HepG2 (cell line): ENCODE results near the gene B4GALT7. TPM values are rescaled to one million over a fixed set of nuclear protein-coding genes. Genes with fewer than 3 reads are reported as not detected.

ENCODE experiments used
- ARNTL ChIP-seq: sonication (generic); formaldehyde crosslinking; IDR thresholded peaks from 2 replicates; pipeline ENCODE4 v1.4.0; 2020; ENCODE audit warnings: mild to moderate bottlenecking, missing genetic modification reagents
- DMAP1 ChIP-seq: IDR thresholded peaks from 2 replicates; pipeline ENCODE4 v1.6.1; 2016
- HNF1A ChIP-seq, 2 experiments: sonication (generic) in 1 of 2; formaldehyde crosslinking in 1 of 2; IDR thresholded peaks; 2 replicates each; pipeline versions ENCODE4 v1.4.0 to v1.6.1; 2016 to 2020; ENCODE audit warnings: borderline replicate concordance in 1 of 2, low read depth in 1 of 2, mild to moderate bottlenecking in 1 of 2, missing genetic modification reagents in 1 of 2
- MED13 ChIP-seq: sonication (generic); formaldehyde crosslinking; IDR thresholded peaks from 2 replicates; pipeline ENCODE4 v1.5.0; 2020; ENCODE audit warnings: missing genetic modification reagents
- MED8 ChIP-seq: sonication (generic); formaldehyde crosslinking; IDR thresholded peaks from 2 replicates; pipeline ENCODE4 v1.8.1; 2023; ENCODE audit warnings: mild to moderate bottlenecking, missing genetic modification reagents; ENCODE audit not compliant: insufficient replicate concordance
- NFYC ChIP-seq: IDR thresholded peaks from 2 replicates; pipeline ENCODE4 v1.6.1; 2016; ENCODE audit warnings: missing genetic modification reagents, missing compliant biosample characterization
- NRL ChIP-seq: sonication (generic); formaldehyde crosslinking; IDR thresholded peaks from 2 replicates; pipeline ENCODE4 v1.5.0; 2020; ENCODE audit warnings: missing genetic modification reagents, mild to moderate bottlenecking, moderate library complexity, borderline replicate concordance
- PCBP2 ChIP-seq: fragments of 200-400 bp; formaldehyde crosslinking; optimal IDR thresholded peaks from 2 replicates; pipeline ENCODE3; 2018; ENCODE audit warnings: low read length, low read depth; ENCODE audit not compliant: poor library complexity, severe bottlenecking
- RFXANK ChIP-seq: IDR thresholded peaks from 2 replicates; pipeline ENCODE4 v1.6.1; 2016
- SNAPC5 ChIP-seq: sonication (generic); formaldehyde crosslinking; IDR thresholded peaks from 2 replicates; pipeline ENCODE4 v1.8.1; 2023; ENCODE audit warnings: mild to moderate bottlenecking, missing genetic modification reagents, borderline replicate concordance
- SP2 ChIP-seq: sonication (generic); formaldehyde crosslinking; IDR thresholded peaks from 2 replicates; pipeline ENCODE4 v1.5.1; 2020; ENCODE audit warnings: mild to moderate bottlenecking, missing genetic modification reagents
- THAP7 ChIP-seq: sonication (generic); formaldehyde crosslinking; IDR thresholded peaks from 2 replicates; pipeline ENCODE4 v1.8.1; 2023; ENCODE audit warnings: mild to moderate bottlenecking, missing genetic modification reagents
- ZFX ChIP-seq: sonication (generic); formaldehyde crosslinking; IDR thresholded peaks from 2 replicates; pipeline ENCODE4 v1.4.0; 2020; ENCODE audit warnings: mild to moderate bottlenecking, low read depth, missing genetic modification reagents, moderate library complexity
- ZKSCAN5 ChIP-seq: sonication (generic); formaldehyde crosslinking; IDR thresholded peaks from 2 replicates; pipeline ENCODE4 v1.5.1; 2020; ENCODE audit warnings: mild to moderate bottlenecking, missing genetic modification reagents
- ZNF20 ChIP-seq: sonication (generic); formaldehyde crosslinking; IDR thresholded peaks from 2 replicates; pipeline ENCODE4 v1.4.0; 2020; ENCODE audit warnings: mild to moderate bottlenecking, moderate library complexity, missing genetic modification reagents
- ZNF282 ChIP-seq: fragments of 450-650 bp; IDR thresholded peaks from 2 replicates; pipeline ENCODE4 v1.6.1; 2018; ENCODE audit not compliant: partially characterized antibody
- ZNF30 ChIP-seq: sonication (generic); formaldehyde crosslinking; IDR thresholded peaks from 2 replicates; pipeline ENCODE4 v1.5.0; 2020; ENCODE audit warnings: mild to moderate bottlenecking, missing genetic modification reagents
- ZNF562 ChIP-seq: sonication (generic); formaldehyde crosslinking; IDR thresholded peaks from 2 replicates; pipeline ENCODE4 v1.8.0; 2022; ENCODE audit warnings: missing genetic modification reagents, borderline replicate concordance
- ZNF569 ChIP-seq: sonication (generic); formaldehyde crosslinking; IDR thresholded peaks from 2 replicates; pipeline ENCODE4 v1.5.0; 2020; ENCODE audit warnings: mild to moderate bottlenecking, missing genetic modification reagents, moderate library complexity, borderline replicate concordance
- ZNF839 ChIP-seq: sonication (generic); formaldehyde crosslinking; IDR thresholded peaks from 2 replicates; pipeline ENCODE4 v1.4.0; 2020; ENCODE audit warnings: missing genetic modification reagents, mild to moderate bottlenecking, borderline replicate concordance
- polyA plus RNA-seq, 8 experiments: library from polyadenylated mRNA; depleted of rRNA in 3 of 8; stranded (reverse) in 7 of 8; unstranded in 1 of 8; fragments of >200 nt; fragmentation: Illumina TruSeq in 4 of 8; extraction: Trizol in 4 of 8; gene quantifications; 2 replicates each; pipeline versions ENCODE4 v1.2.1 to v1.2.3, GENCODE V29; 2011 to 2016; ENCODE audit warnings: low read depth in 4 of 8, missing spikeins in 1 of 8, mixed read lengths in 1 of 8; ENCODE audit not compliant: insufficient read depth in 1 of 8
- total RNA-seq, 5 experiments: library from RNA; depleted of rRNA; stranded (reverse); fragments of >200 nt; fragmentation: Illumina TruSeq; extraction: Trizol; gene quantifications; 2 replicates each; pipeline ENCODE4 v1.2.3, GENCODE V29; 2016; ENCODE audit warnings: low read depth in 1 of 5
- TF ChIP-seq, protein P1 (sequence below): sonication (generic); formaldehyde crosslinking; IDR thresholded peaks from 2 replicates; pipeline ENCODE4 v1.4.0; 2020; ENCODE audit warnings: missing genetic modification reagents

Gene B4GALT7
- total and polyA plus RNA-seq, 2 of the 13 experiments (the other 11 are each of a cell fraction or from before 2014, with no cell fraction given), result 16.4 to 20.5 TPM

DNA sequence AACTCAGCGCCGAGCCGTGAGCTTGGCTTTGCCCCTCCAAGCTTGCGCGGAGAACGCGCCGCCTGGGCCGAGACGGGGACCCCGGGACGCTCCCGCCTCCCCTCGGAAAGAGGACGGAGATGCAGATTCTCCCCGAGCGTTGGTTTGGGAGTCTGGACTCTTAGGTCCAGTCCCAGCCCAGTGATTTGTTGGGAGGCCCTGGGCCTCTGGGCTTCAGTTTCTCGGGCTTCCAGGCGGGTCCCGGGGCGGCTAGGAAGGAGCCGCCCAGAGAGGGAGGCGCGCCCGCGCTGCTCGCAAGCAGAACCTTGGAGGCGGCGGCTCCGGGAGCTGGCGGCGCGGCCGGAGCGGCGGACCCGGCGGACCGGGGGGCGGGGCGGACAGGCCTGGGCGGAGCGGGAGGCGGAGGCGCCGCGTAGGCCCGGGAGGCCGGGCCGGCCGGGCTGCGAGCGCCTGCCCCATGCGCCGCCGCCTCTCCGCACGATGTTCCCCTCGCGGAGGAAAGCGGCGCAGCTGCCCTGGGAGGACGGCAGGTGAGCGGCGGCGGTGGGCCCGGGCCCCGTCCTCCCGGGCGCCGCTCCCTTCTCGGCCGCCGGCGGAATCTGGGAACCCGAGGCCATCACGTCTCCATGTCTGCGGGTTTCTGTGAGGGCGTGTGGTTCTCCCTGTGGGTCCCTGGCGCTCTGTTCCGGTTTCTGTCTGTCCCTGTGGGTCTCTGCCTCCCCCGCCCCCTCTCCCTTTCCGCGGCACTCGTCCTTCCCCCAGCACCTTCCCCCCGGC lies at the start of gene B4GALT7 (continued):
- TF ChIP-seq, protein P1, sequence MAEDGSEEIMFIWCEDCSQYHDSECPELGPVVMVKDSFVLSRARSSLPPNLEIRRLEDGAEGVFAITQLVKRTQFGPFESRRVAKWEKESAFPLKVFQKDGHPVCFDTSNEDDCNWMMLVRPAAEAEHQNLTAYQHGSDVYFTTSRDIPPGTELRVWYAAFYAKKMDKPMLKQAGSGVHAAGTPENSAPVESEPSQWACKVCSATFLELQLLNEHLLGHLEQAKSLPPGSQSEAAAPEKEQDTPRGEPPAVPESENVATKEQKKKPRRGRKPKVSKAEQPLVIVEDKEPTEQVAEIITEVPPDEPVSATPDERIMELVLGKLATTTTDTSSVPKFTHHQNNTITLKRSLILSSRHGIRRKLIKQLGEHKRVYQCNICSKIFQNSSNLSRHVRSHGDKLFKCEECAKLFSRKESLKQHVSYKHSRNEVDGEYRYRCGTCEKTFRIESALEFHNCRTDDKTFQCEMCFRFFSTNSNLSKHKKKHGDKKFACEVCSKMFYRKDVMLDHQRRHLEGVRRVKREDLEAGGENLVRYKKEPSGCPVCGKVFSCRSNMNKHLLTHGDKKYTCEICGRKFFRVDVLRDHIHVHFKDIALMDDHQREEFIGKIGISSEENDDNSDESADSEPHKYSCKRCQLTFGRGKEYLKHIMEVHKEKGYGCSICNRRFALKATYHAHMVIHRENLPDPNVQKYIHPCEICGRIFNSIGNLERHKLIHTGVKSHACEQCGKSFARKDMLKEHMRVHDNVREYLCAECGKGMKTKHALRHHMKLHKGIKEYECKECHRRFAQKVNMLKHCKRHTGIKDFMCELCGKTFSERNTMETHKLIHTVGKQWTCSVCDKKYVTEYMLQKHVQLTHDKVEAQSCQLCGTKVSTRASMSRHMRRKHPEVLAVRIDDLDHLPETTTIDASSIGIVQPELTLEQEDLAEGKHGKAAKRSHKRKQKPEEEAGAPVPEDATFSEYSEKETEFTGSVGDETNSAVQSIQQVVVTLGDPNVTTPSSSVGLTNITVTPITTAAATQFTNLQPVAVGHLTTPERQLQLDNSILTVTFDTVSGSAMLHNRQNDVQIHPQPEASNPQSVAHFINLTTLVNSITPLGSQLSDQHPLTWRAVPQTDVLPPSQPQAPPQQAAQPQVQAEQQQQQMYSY (CRISPR knock-in tag), result no peak
- TF ChIP-seq NRL (peak; percentile 58; the same call in 1 of the 2 replicates), ZNF282 (no peak), NFYC (CRISPR knock-in tag) (no peak), HNF1A (IDR thresholded peaks at IDR 0.05; ENCODE audit: low read depth) (no peak), HNF1A (CRISPR knock-in tag; IDR thresholded peaks at IDR 0.05; ENCODE audit: borderline replicate concordance) (no peak), PCBP2 (no peak), ARNTL (CRISPR knock-in tag) (peak; percentile 23; the same call in 1 of the 2 replicates), ZNF839 (CRISPR knock-in tag) (no peak), SNAPC5 (CRISPR knock-in tag) (0 out of 2 replicates have a peak, but pooled peaks have one; percentile 49), THAP7 (CRISPR knock-in tag) (no peak), RFXANK (CRISPR knock-in tag) (no peak), ZKSCAN5 (no peak), MED13 (CRISPR knock-in tag) (no peak; the same call in 1 of the 2 replicates), ZFX (CRISPR knock-in tag) (peak; percentile 94), SP2 (no peak), ZNF20 (CRISPR knock-in tag) (0 out of 2 replicates have a peak, but pooled peaks have one; percentile 20), DMAP1 (CRISPR knock-in tag) (peak; percentile 47; the same call in 1 of the 2 replicates), ZNF562 (CRISPR knock-in tag) (no peak), ZNF30 (CRISPR knock-in tag) (no peak), MED8 (CRISPR knock-in tag) (no peak), ZNF569 (CRISPR knock-in tag) (no peak)
